Measurements from ENCODE around the gene DUXB.

- TF ChIP-seq POLR2A (IDR thresholded peaks at IDR 0.05; ENCODE audit: low read length) (no peak), GATA1 (IDR thresholded peaks at IDR 0.05; ENCODE audit: low read depth, low read length) (no peak)
Observed at GRCh38 chr16:75702242-75702641, 981 bp upstream of the DUXB start.
